CD14-positive monocyte (primary cell): ENCODE results near the gene WNT7B. TPM values are rescaled to one million over a fixed set of nuclear protein-coding genes. Genes with fewer than 3 reads are reported as not detected.

Experiments used
- DNase-seq, 3 donors: peaks; one replicate each; pipeline ENCODE4 v3.0.0-alpha.2; 2011 to 2022
- H2AFZ ChIP-seq: 2 replicates; pipeline ENCODE4 v1.6.0; 2012; ENCODE audit warnings: mild to moderate bottlenecking, low read depth, low read length, inconsistent platforms; ENCODE audit not compliant: insufficient read depth, poor library complexity, severe bottlenecking
- H3K27ac ChIP-seq, 2 donors: 1 replicate in 1 of 2; 2 replicates in 1 of 2; pipeline ENCODE4 v1.5.1; 2012 to 2013; ENCODE audit warnings: low read length in 2 of 2, control low read depth in 1 of 2, inconsistent platforms in 1 of 2, low read depth in 1 of 2, mild to moderate bottlenecking in 1 of 2
- H3K27me3 ChIP-seq, 2 donors: one replicate each; pipeline versions ENCODE4 v1.6.0 to v1.6.1; 2011 to 2013; ENCODE audit warnings: low read length in 2 of 2; ENCODE audit not compliant: control insufficient read depth in 2 of 2, insufficient read depth in 2 of 2
- H3K36me3 ChIP-seq, 2 donors: replicated peaks in 1 of 2; 1 replicate in 1 of 2; 2 replicates in 1 of 2; pipeline versions ENCODE4 v1.5.1 to v1.6.1; 2012 to 2013; ENCODE audit warnings: low read length in 2 of 2, control low read depth in 1 of 2, inconsistent platforms in 1 of 2, mild to moderate bottlenecking in 1 of 2; ENCODE audit not compliant: insufficient read depth in 2 of 2, control insufficient read depth in 1 of 2
- H3K4me1 ChIP-seq, 2 donors: 1 replicate in 1 of 2; 2 replicates in 1 of 2; pipeline versions ENCODE4 v1.5.1 to v1.6.1; 2012 to 2013; ENCODE audit warnings: low read length in 2 of 2, control low read depth in 1 of 2, inconsistent platforms in 1 of 2, mild to moderate bottlenecking in 1 of 2, moderate library complexity in 1 of 2; ENCODE audit not compliant: insufficient read depth in 2 of 2, control insufficient read depth in 1 of 2
- H3K4me2 ChIP-seq: replicated peaks from 2 replicates; pipeline ENCODE3; 2012; ENCODE audit warnings: low read length, moderate library complexity, mild to moderate bottlenecking; ENCODE audit not compliant: poor library complexity, severe bottlenecking; ENCODE audit errors: extremely low read depth
- H3K4me3 ChIP-seq, 3 experiments: fragments of 200-600 bp in 1 of 3; sonication (generic) in 1 of 3; replicated peaks in 1 of 3; 1 replicate in 2 of 3; 2 replicates in 1 of 3; pipeline ENCODE4 v1.5.1; 2011 to 2013; ENCODE audit warnings: low read length in 3 of 3, mild to moderate bottlenecking in 3 of 3, control low read depth in 2 of 3, low read depth in 2 of 3, inconsistent platforms in 1 of 3, moderate library complexity in 1 of 3
- H3K79me2 ChIP-seq: 2 replicates; pipeline ENCODE4 v1.6.0; 2012; ENCODE audit warnings: mild to moderate bottlenecking, control low read depth, inconsistent platforms, low read length, moderate library complexity; ENCODE audit not compliant: insufficient read depth
- H3K9ac ChIP-seq: 2 replicates; pipeline ENCODE4 v1.6.0; 2017; ENCODE audit warnings: low read length, mild to moderate bottlenecking; ENCODE audit not compliant: insufficient read depth, poor library complexity, severe bottlenecking
- H3K9me3 ChIP-seq, 2 donors: replicated peaks in 1 of 2; 1 replicate in 1 of 2; 2 replicates in 1 of 2; pipeline versions ENCODE4 v1.5.1 to v1.6.1; 2012 to 2013; ENCODE audit warnings: low read length in 2 of 2, control low read depth in 1 of 2; ENCODE audit not compliant: control insufficient read depth in 1 of 2, insufficient read depth in 1 of 2
- H4K20me1 ChIP-seq: 2 replicates; pipeline ENCODE4 v1.6.0; 2012; ENCODE audit warnings: mild to moderate bottlenecking, low read length, control low read depth, moderate library complexity; ENCODE audit not compliant: insufficient read depth
- H3K27ac Mint-ChIP-seq, 7 donors: one replicate each; pipeline ENCODE4 v1.8.0; 2020; ENCODE audit warnings: mild to moderate bottlenecking in 7 of 7, mixed read lengths in 7 of 7, moderate library complexity in 6 of 7, inconsistent platforms in 2 of 7
- H3K27me3 Mint-ChIP-seq, 3 donors: one replicate each; pipeline ENCODE4 v1.8.0; 2021 to 2022; ENCODE audit warnings: low read depth in 3 of 3, mild to moderate bottlenecking in 3 of 3, mixed read lengths in 3 of 3, moderate library complexity in 3 of 3, inconsistent platforms in 1 of 3
- H3K36me3 Mint-ChIP-seq, 2 donors: one replicate each; pipeline ENCODE4 v1.8.0; 2020; ENCODE audit warnings: mixed read lengths in 2 of 2, inconsistent platforms in 1 of 2, mild to moderate bottlenecking in 1 of 2
- H3K4me1 Mint-ChIP-seq: one replicate; pipeline ENCODE4 v1.8.0; 2020; ENCODE audit warnings: mild to moderate bottlenecking, mixed read lengths
- H3K4me3 Mint-ChIP-seq, 2 donors: one replicate each; pipeline ENCODE4 v1.8.0; 2020; ENCODE audit warnings: mild to moderate bottlenecking in 2 of 2, mixed read lengths in 2 of 2, moderate library complexity in 1 of 2
- H3K9me3 Mint-ChIP-seq, 7 donors: one replicate each; pipeline ENCODE4 v1.8.0; 2020 to 2022; ENCODE audit warnings: mixed read lengths in 7 of 7, mild to moderate bottlenecking in 6 of 7, moderate library complexity in 6 of 7, inconsistent platforms in 2 of 7
- CTCF ChIP-seq: fragments of 200-600 bp; IDR thresholded peaks from one replicate; pipeline ENCODE4 v1.8.0; 2022; ENCODE audit warnings: antibody characterized with exemption, mild to moderate bottlenecking
- WGBS: methylation state at CpG from one replicate; pipeline ENCODE4 v1.1.5; 2013; ENCODE audit warnings: missing lambda C conversion rate; ENCODE audit not compliant: insufficient coverage; 5-methylcytosine and 5-hydroxymethylcytosine counted together
- intact Hi-C, 2 donors: fragments of 100-400 bp; cut with micrococcal nuclease; formaldehyde crosslinking; loops; one replicate each; pipeline versions ENCODE4 v1.15.0 to v1.15.1; 2023
- polyA plus RNA-seq, 3 donors: library from polyadenylated mRNA; depleted of rRNA in 1 of 3; unstranded in 2 of 3; stranded (reverse) in 1 of 3; fragments of 300-500 nt in 2 of 3; fragments of >200 nt in 1 of 3; fragmentation: Illumina TruSeq in 2 of 3; gene quantifications; 1 replicate in 2 of 3; 2 replicates in 1 of 3; pipeline ENCODE4 v1.2.3, GENCODE V29; 2012 to 2021

Gene WNT7B
- polyA plus RNA-seq, 3 donors = not detected

GRCh38 chr22:45905326-45905923 is 71.5 kb downstream of the WNT7B start:
- Histone ChIP-seq H3K4me2 (no peak overlapping the region), H3K4me1 (no peaks in the 10 kb centered on the region), H3K27ac (no peak overlapping the region), H3K4me3 (no peak overlapping the region), H4K20me1 (no peaks in the 10 kb centered on the region), H3K79me2 (no peaks in the 10 kb centered on the region), H3K36me3 (no peaks in the 10 kb centered on the region), H2AFZ (no peak overlapping the region), H3K9ac (no peak overlapping the region), H3K27me3 (peaks cover 0 to 27% of the 10 kb centered on the region in 2 donors), H3K9me3 (no peaks in the 10 kb centered on the region)
- peaks cover 3% of the 10 kb centered on the region for H3K4me1 Mint-ChIP-seq
- peaks cover 0 to 1% (median 0%) of the 10 kb centered on the region in 7 donors for H3K9me3 Mint-ChIP-seq
- TF ChIP-seq CTCF = no peak
- H3K27me3 Mint-ChIP-seq = peaks cover 27 to 56% (median 49%) of the 10 kb centered on the region in 3 donors
- WGBS = 76% methylated on average over 22 of the region's 27 CpGs
- DNase-seq = no peak
- intact Hi-C loops = no loop called here
- no peak overlapping the region for H3K27ac Mint-ChIP-seq
- H3K4me3 Mint-ChIP-seq = peak overlapping the region in 1 of 2 donors; percentile 46
- H3K36me3 Mint-ChIP-seq = no peaks in the 10 kb centered on the region

GRCh38 chr22:45904236-45904635 is 72.7 kb downstream of the WNT7B start:
- no peak overlapping the region for H2AFZ ChIP-seq
- Mint-ChIP-seq H3K27me3 (peaks cover 24 to 60% (median 49%) of the 10 kb centered on the region in 3 donors), H3K4me3 (peak overlapping the region in 1 of 2 donors; percentile 39), H3K9me3 (peaks cover 0 to 1% (median 0%) of the 10 kb centered on the region in 7 donors), H3K27ac (no peak overlapping the region), H3K4me1 (peaks cover 3% of the 10 kb centered on the region), H3K36me3 (no peaks in the 10 kb centered on the region)
- H3K4me3 ChIP-seq = no peak overlapping the region
- peaks cover 0 to 27% of the 10 kb centered on the region in 2 donors for H3K27me3 ChIP-seq
- no peaks in the 10 kb centered on the region for H3K9me3 ChIP-seq
- no peaks in the 10 kb centered on the region for H3K4me1 ChIP-seq
- TF ChIP-seq CTCF = no peak
- no peaks in the 10 kb centered on the region for H3K36me3 ChIP-seq
- intact Hi-C loops = no loop called here
- H3K79me2 ChIP-seq = no peaks in the 10 kb centered on the region
- H3K4me2 ChIP-seq = no peak overlapping the region
- DNase-seq = no peak
- no peaks in the 10 kb centered on the region for H4K20me1 ChIP-seq
- WGBS = 93% methylated on average over 2 of the region's 7 CpGs
- H3K9ac ChIP-seq = no peak overlapping the region
- no peak overlapping the region for H3K27ac ChIP-seq
